Measurements from ENCODE around the gene SOHLH1.

The SOHLH1 gene

GRCh38 chr9:135699440-135699839 is at the start of gene SOHLH1:
SOHLH1 (minus strand) TSS chr9:135699481; CDS start chr9:135699467, 14 bp downstream.
- no peak for DNase-seq (ENCODE audit: low read depth, low spot score)

- no peak for DNase-seq (ENCODE audit: low read depth, low spot score)
These were observed 49.4 kb upstream of the SOHLH1 start for GRCh38 chr9:135748676-135749075.

- DNase-seq (ENCODE audit: low read depth, low spot score), result no peak
These were observed 48.0 kb upstream of the SOHLH1 start for GRCh38 chr9:135747311-135747710.

GRCh38 chr9:135746565-135746964 is 47.3 kb upstream of the SOHLH1 start:
- DNase-seq (ENCODE audit: low read depth, low spot score), result no peak

- no peak for DNase-seq (ENCODE audit: low read depth, low spot score)
These were observed 46.5 kb upstream of the SOHLH1 start for GRCh38 chr9:135745686-135746324.

- DNase-seq (ENCODE audit: low read depth, low spot score), result no peak
These were observed 45.9 kb upstream of the SOHLH1 start for GRCh38 chr9:135745189-135745588.

GRCh38 chr9:135744333-135745070 is 45.2 kb upstream of the SOHLH1 start:
- DNase-seq (ENCODE audit: low read depth, low spot score), result no peak

GRCh38 chr9:135743546-135744332 is 44.5 kb upstream of the SOHLH1 start:
- DNase-seq (ENCODE audit: low read depth, low spot score), result no peak

GRCh38 chr9:135743021-135743420 is 43.7 kb upstream of the SOHLH1 start:
- DNase-seq (ENCODE audit: low read depth, low spot score), result no peak

- no peak for DNase-seq (ENCODE audit: low read depth, low spot score)
These were observed 42.3 kb upstream of the SOHLH1 start for GRCh38 chr9:135741276-135742219.

GRCh38 chr9:135739271-135740220 is 40.3 kb upstream of the SOHLH1 start:
- DNase-seq (ENCODE audit: low read depth, low spot score), result no peak

GRCh38 chr9:135737840-135738521 is 38.7 kb upstream of the SOHLH1 start:
- DNase-seq (ENCODE audit: low read depth, low spot score), result no peak

- DNase-seq (ENCODE audit: low read depth, low spot score), result no peak
These were observed 37.9 kb upstream of the SOHLH1 start for GRCh38 chr9:135736979-135737839.

- no peak for DNase-seq (ENCODE audit: low read depth, low spot score)
These were observed 37.1 kb upstream of the SOHLH1 start for GRCh38 chr9:135736272-135736978.

- no peak for DNase-seq (ENCODE audit: low read depth, low spot score)
These were observed 35.4 kb upstream of the SOHLH1 start for GRCh38 chr9:135734616-135735144.

GRCh38 chr9:135732569-135733257 is 33.4 kb upstream of the SOHLH1 start:
- no peak for DNase-seq (ENCODE audit: low read depth, low spot score)

GRCh38 chr9:135731454-135731853 is 32.2 kb upstream of the SOHLH1 start:
- DNase-seq (ENCODE audit: low read depth, low spot score), result no peak

All from activated CD4-positive, CD25-positive, alpha-beta regulatory T cell treated with anti-CD3 and anti-CD28 coated beads, Interleukin-2, amount 50 U/mL, for 16 hours (primary cell).